Type B pancreatic cell (in vitro differentiated cells): Measurements from ENCODE around the gene STX10. TPM values are rescaled to one million over a fixed set of nuclear protein-coding genes. Genes with fewer than 3 reads are reported as not detected.

Experiments used
- DNase-seq: peaks from one replicate; pipeline ENCODE4 v3.0.0; 2021; ENCODE audit warnings: mixed read lengths; ENCODE audit not compliant: unreplicated experiment; ENCODE audit errors: extremely low spot score
- H3K27ac Mint-ChIP-seq: 2 replicates; pipeline ENCODE4 v1.8.0; 2021; ENCODE audit warnings: mild to moderate bottlenecking, mixed read lengths
- H3K27me3 Mint-ChIP-seq: 2 replicates; pipeline ENCODE4 v1.8.0; 2021; ENCODE audit warnings: mixed read lengths
- H3K36me3 Mint-ChIP-seq: 2 replicates; pipeline ENCODE4 v1.8.0; 2021; ENCODE audit warnings: mixed read lengths
- H3K4me1 Mint-ChIP-seq: one replicate; pipeline ENCODE4 v1.8.0; 2021; ENCODE audit warnings: mixed read lengths; ENCODE audit not compliant: unreplicated experiment
- H3K4me3 Mint-ChIP-seq: 2 replicates; pipeline ENCODE4 v1.8.0; 2021; ENCODE audit warnings: mild to moderate bottlenecking, mixed read lengths
- H3K9me3 Mint-ChIP-seq: 2 replicates; pipeline ENCODE4 v1.8.0; 2021; ENCODE audit warnings: mixed read lengths
- total RNA-seq: library from RNA; stranded (reverse); gene quantifications from 2 replicates; pipeline ENCODE4 v1.2.1, GENCODE V29; 2021; ENCODE audit warnings: low replicate concordance
- TF ChIP-seq, protein P1 (sequence below): fragments of 200-600 bp; sonication (generic); conservative IDR thresholded peaks from 2 replicates; pipeline ENCODE4 v1.5.0; 2021; ENCODE audit warnings: antibody characterized with exemption, mild to moderate bottlenecking

STX10 gene
- total RNA-seq, 1 donor from 2014 or later = 45.2 TPM

DNA sequence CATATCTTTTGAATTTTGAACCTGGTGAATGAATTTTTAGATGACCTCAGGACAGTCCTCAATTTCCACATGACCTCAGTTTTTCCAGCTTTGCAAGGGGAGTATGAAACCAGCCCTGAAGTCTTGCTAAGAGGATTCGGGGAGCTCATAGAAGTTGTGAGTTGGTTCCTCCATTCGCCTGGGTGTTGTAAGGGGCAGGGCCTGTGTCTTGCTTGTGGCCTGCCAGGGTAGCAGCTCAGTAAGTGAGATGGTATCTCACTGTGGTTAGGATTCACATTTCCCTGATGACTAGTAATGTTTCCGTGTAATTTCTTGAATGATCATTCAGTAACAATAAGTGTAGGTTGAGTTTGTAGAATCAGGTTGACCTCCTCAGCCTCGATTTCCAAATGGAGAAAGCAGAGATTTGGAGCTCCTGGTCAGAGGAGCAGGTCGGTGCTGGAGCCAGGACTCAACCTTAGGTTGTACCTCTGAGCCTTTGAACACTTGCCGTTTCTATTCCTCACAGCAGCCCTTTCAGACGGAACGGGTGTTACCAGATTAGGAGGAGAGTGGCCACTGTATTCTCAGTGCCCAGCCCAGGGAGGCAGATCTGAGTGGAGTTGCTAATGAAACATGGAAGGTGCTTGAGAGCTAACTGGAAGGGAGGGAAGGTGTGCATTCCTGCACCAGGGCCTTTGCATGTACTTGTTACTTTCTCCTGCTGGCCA is 17.5 kb downstream of the STX10 start:
- no peak overlapping the region for H3K4me3 Mint-ChIP-seq
- H3K36me3 Mint-ChIP-seq = peaks cover 8% of the 10 kb centered on the region
- TF ChIP-seq, protein P1, sequence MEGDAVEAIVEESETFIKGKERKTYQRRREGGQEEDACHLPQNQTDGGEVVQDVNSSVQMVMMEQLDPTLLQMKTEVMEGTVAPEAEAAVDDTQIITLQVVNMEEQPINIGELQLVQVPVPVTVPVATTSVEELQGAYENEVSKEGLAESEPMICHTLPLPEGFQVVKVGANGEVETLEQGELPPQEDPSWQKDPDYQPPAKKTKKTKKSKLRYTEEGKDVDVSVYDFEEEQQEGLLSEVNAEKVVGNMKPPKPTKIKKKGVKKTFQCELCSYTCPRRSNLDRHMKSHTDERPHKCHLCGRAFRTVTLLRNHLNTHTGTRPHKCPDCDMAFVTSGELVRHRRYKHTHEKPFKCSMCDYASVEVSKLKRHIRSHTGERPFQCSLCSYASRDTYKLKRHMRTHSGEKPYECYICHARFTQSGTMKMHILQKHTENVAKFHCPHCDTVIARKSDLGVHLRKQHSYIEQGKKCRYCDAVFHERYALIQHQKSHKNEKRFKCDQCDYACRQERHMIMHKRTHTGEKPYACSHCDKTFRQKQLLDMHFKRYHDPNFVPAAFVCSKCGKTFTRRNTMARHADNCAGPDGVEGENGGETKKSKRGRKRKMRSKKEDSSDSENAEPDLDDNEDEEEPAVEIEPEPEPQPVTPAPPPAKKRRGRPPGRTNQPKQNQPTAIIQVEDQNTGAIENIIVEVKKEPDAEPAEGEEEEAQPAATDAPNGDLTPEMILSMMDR = no peak
- H3K4me1 Mint-ChIP-seq = peaks cover 17% of the 10 kb centered on the region
- H3K9me3 Mint-ChIP-seq = no peaks in the 10 kb centered on the region
- DNase-seq = no peak
- no peaks in the 10 kb centered on the region for H3K27me3 Mint-ChIP-seq
- H3K27ac Mint-ChIP-seq = peak overlapping the region; percentile 5

DNA sequence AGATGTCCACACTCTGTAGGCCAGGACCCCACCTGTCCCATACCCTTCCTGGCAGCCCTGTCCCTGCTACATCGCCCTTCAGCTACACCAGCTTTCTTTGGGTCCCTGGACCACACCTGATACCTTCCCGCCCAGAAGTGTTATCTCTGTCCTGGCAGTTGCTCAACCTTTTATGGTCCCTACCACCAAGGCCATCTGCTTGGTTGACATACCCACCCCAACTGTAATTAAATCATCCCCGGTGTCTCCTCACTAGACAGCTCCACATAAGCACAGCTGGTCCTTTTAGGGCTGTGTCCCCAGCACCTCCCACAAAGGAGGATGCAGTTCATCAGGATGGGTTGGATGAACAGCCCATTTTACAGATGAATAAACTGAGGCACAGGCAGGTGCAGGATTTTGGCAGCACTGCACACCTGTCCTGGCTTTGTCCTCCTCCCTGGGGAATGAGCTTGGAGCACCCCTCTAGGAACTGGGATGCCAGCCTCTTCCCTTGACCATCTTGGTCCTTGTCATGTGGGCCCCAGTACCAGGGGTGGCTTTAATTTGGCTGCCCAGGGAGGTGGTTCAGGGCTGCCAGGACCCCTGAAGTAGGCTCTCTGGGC is 19.2 kb downstream of the STX10 start:
- H3K27me3 Mint-ChIP-seq = no peaks in the 10 kb centered on the region
- TF ChIP-seq, protein P1 = no peak
- H3K4me3 Mint-ChIP-seq = no peak overlapping the region
- peaks cover 8% of the 10 kb centered on the region for H3K36me3 Mint-ChIP-seq
- no peaks in the 10 kb centered on the region for H3K9me3 Mint-ChIP-seq
- DNase-seq = no peak
- peak overlapping the region; percentile 27 for H3K27ac Mint-ChIP-seq
- peaks cover 17% of the 10 kb centered on the region for H3K4me1 Mint-ChIP-seq

DNA sequence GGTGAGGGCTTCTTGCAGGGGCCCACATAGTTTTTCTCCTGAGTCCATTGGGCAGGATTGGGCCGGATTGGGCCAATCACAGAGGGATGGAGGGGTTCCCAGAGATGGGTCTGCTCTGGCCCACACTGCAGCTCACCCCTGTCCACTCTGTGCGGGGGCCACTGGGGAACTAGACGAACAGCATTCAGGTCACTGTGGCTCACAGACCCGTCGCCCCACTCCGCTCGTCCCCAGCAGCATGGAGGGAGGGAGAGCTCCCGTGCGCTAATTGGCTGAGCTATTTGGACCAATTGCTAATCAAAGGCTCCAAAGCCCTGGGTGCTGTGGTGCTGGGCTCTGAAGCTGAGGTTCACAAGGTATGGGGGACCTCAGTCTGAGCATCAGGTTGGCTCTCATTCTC is 20.8 kb downstream of the STX10 start:
- Mint-ChIP-seq H3K4me3 (no peak overlapping the region), H3K36me3 (peaks cover 8% of the 10 kb centered on the region), H3K27me3 (no peaks in the 10 kb centered on the region), H3K9me3 (no peaks in the 10 kb centered on the region), H3K4me1 (peaks cover 17% of the 10 kb centered on the region), H3K27ac (no peak overlapping the region)
- DNase-seq = no peak
- TF ChIP-seq, protein P1 = no peak

DNA sequence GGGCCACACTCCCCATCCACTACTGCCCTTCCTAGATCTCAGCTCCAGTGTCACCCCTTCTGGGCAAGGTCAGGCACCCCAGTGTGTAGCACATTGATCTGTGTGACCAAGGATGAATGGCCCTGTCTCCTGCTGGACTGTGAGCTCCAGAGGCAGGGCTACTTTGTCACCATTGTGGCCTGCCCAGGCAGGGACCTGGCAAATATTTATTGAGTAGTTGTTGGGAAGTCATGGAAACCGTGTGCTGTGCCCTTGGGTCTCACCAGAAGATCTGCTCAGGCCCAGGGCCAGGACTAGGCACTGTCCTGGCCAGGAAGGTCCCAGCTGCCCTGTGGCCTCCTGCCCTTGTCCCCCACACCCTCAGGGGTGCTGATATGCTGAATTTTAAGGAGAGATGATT is 21.6 kb downstream of the STX10 start:
- Mint-ChIP-seq H3K4me3 (no peak overlapping the region), H3K9me3 (no peaks in the 10 kb centered on the region), H3K36me3 (peaks cover 8% of the 10 kb centered on the region), H3K27me3 (no peaks in the 10 kb centered on the region), H3K27ac (peak overlapping the region; percentile 59), H3K4me1 (peaks cover 16% of the 10 kb centered on the region)
- TF ChIP-seq, protein P1 = no peak
- no peak for DNase-seq

DNA sequence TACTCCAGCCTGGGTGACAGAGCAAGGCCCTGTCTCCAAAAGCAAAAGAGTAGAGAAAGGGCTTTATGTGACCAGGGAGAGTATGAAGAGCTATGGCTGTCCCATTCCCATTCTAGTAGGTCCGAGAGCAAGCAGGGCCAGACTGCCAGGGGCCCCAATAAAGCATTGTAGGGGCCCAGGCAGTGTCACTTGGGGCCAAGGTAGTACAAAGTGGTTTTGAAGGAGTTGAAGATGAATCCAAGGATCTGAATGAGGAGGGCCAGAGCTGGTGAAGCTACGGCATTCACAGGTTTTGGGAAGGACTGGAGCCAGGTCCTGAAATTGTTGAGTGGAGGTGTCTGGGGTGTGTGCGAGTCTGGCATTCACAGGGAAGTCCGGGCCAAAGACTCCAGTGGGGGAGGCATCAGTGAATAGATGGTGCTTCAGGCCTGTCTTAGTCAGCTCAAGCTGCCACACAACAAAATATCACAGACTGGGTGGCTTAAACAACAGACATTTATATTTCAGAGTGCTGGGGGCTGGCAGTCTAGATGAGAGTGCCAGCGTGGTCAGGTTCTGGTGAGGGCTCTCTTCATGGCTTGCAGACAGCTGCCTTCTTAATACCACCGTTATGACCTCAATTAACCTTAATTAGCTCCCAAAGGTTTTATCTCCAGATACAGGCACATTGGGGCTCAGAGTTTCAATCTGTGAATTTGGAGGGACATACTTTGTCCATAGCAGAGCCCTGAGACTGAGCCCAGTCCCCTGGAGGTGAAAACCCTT is 22.2 kb downstream of the STX10 start:
- no peak overlapping the region for H3K4me3 Mint-ChIP-seq
- TF ChIP-seq, protein P1 = no peak
- no peaks in the 10 kb centered on the region for H3K27me3 Mint-ChIP-seq
- peaks cover 11% of the 10 kb centered on the region for H3K4me1 Mint-ChIP-seq
- no peaks in the 10 kb centered on the region for H3K9me3 Mint-ChIP-seq
- peaks cover 4% of the 10 kb centered on the region for H3K36me3 Mint-ChIP-seq
- no peak overlapping the region for H3K27ac Mint-ChIP-seq
- DNase-seq = no peak
